SIG-M5 treated with dmso at 0.1 percent for 504 hours (cell line): ENCODE data around the gene NPAS2.

Source experiments
- DNase-seq: peaks from one replicate; lab custom pipeline; 2025; ENCODE audit not compliant: unreplicated experiment; lab: John Stamatoyannopoulos, UW

Gene NPAS2

GRCh38 chr2:100820523-100821254 is 750 bp downstream of the NPAS2 start:
- no peak for DNase-seq

- no peak for DNase-seq
These were observed 1.4 kb downstream of the NPAS2 start for GRCh38 chr2:100821255-100821910.

DNA sequence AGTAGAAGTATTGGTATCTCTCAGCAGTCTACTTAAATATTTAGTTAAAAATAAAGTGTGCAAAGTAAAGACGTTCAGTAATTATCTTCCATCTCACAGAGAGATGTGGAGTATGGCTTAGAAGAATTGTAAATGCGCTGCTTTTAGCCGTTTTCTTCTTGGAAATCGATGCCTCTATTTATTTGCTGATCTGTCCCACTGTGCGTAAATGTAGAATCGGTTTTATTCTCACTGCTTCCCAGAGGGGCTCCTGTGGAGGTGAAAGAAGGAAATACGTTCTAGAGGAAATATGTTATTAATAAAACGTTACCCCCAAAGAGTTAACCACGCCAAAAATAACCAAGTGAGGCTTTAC is 1.9 kb downstream of the NPAS2 start:
- DNase-seq, result no peak

GRCh38 chr2:100822587-100823248 is 2.8 kb downstream of the NPAS2 start:
- no peak for DNase-seq

DNA sequence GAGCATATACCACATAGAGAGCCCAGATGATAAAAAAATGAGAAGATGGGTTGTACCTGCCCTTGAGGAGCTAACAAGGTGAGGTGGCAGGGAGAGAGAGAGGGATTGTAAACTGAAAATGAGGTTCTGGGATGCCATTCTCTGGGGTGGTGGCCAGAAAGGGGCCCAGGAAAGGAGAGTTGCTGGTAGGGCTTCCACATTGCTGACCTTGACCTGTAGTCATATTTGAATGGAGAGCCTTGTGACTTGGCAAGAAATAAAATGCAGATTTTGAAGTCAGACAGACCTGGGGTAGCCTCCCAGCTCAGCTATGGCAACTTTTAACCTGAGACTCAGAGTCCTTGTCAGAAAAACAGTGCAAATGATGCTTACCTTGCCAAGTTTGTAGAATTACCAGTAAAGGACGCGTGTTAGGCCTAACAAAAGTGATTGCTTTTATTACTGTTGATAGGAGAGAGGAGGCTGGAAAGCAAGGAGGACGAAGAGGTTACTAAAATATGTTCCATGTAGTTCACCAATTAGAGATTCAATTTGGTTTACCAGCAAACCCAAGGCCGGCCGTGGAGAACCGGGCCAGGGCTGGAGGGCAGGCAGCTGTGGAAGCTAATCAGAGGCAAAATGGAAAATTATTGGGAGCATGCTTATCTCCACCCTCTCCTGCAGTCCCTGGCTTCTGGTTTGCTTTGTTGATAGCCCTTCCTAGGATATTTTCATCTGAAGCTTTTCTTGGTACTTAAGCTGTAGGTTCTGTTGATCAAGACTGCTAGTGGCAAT is 3.9 kb downstream of the NPAS2 start:
- DNase-seq, result no peak

DNA sequence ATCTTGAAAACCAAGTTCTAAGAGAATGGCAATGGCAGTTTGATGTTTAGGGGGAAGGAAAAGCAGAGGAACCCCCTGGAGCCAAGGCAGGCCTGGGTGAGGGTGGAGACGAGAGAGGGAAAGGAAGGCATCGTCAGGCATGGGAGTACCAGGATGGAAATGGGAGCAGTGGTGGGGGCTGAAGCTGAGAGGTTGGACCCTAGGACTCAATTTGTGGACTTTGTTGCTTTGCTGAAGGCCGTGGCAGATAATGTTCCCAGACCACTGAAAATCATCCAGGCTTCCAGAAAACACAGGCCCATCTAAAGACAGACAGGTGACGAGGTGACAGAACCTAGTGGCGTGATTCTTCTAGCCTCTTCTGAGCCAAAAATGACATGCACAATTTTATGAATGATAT is 4.9 kb downstream of the NPAS2 start:
- no peak for DNase-seq

GRCh38 chr2:100826494-100826893 is 6.6 kb downstream of the NPAS2 start:
- no peak for DNase-seq

DNA sequence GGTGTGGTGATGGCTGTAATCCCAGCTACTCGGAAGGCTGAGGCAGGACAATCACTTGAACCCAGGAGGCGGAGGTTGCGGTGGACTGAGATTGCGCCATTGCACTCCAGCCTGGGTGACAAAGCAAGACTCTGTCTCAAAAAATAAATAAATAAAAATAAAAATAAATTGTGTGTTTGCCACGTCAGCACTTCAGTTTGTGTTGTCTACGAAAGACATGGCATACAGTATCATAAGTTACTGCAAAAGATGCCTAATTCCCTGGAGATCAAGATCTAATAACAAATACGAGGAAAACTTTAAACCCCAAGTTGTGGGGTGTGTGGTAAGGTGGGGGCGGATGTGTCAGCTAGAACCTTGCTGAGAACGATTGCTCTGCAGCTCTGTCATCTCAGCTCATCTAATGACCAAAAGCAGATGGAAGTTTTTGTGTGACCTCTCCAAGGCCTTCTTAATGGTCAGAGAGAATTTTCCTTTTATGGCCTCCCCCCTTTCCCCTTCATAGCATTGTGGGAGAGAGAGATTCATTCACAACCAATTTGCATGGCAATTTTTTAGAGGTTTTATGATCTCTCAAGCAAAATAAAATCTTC is 11.3 kb downstream of the NPAS2 start:
- DNase-seq, result no peak

DNA sequence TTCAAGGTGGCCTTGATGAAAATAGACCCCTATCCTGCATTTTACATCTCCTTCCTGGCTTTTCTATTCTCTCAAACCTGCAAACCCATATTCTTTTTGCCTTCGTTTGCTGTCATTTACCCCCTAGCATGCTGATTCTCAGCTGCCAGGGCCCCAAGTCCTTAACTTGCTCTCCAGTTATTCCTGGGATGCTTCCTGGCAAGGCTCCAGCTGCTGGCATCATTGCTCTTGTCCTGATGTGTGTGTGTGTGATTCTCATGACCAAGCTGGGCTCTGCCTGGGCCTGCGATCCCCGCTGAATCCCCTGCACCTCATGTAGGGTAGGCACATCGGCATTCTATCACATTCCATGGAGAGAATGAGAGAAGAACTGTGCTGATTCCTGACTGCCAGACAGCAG is 11.9 kb downstream of the NPAS2 start:
- DNase-seq, result no peak

DNA sequence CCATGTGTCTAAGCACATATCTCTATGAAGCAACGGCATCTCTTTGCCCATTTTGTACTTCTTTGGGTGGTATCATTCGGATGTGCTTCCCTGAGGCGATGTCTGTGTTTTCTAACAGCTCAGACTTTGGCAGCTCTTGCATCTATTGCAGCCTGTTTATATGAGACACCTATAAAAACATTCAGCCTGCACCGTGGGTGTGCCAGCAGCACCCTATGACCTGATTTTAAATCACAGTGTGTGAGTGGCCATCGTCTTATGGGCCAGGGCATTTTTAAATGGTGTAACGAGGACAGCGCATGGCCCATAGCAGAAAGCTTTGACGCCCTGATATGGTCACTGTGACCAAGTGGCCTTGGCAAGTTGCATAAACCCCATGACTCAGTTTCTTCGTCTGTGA is 12.9 kb downstream of the NPAS2 start:
- DNase-seq, result no peak

DNA sequence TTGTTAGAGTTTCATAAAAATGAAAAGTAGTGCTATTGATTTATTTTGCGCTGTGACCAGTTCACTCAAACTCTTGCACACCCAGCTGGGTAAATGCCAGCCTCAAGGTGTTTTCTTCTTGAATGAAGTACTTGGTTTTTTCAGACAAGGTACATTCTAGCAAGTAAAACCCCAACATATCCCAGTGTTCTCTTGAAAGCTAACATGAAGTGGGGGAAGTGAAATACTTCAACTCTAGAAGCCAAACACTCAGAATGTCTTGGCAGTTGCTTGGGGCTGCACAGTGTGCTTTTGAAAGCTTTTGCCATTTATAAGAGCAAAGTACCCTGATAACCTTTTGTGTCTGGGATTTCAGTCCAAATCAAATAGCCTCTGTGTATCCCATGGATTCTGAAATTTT is 13.4 kb downstream of the NPAS2 start:
- no peak for DNase-seq

GRCh38 chr2:100834221-100834620 is 14.3 kb downstream of the NPAS2 start:
- no peak for DNase-seq

GRCh38 chr2:100835006-100835659 is 15.2 kb downstream of the NPAS2 start:
- DNase-seq, result no peak

GRCh38 chr2:100840519-100840918 is 20.6 kb downstream of the NPAS2 start:
- DNase-seq, result no peak

- no peak for DNase-seq
These were observed 22.4 kb downstream of the NPAS2 start for GRCh38 chr2:100842241-100842922.

DNA sequence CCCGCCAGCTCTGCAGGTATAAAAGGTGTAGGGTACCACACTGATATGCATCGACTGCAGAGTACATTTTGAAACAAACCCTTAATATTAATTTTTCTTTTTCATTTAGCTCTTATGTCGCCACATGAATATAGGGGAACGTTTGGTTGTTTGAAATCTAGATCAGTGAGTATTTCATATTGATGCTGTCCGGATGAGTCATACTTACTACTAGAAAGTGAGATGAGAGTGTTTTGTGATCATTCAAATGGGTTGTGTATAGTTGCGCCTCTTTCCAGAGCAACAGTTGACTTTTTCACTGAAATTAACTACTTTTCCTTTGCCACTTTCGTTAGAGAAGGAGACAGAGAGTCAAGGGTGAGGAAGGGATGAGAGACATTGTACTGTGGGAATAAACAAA is 24.6 kb downstream of the NPAS2 start:
- DNase-seq, result no peak

- DNase-seq, result no peak
These were observed 25.4 kb downstream of the NPAS2 start for GRCh38 chr2:100845141-100845991.

DNA sequence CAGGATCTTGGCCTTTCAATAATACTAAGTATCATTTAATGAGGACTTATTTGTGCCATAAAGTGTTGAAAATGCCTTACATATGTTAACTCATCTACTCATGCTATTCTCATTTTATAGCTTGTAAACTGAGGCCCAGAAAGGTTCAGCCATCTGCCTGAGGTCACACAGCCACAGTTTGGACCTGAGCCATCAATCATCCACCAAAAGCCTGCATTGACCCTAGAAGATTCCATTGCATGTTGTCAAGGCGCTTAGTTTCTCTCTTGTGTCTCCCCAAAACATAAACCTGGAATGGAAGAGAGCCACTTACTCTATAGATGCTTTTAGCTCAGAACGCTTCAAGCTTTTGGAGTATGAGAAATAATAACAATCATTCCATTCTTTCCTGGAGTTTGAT is 26.8 kb downstream of the NPAS2 start:
- DNase-seq, result no peak

DNA sequence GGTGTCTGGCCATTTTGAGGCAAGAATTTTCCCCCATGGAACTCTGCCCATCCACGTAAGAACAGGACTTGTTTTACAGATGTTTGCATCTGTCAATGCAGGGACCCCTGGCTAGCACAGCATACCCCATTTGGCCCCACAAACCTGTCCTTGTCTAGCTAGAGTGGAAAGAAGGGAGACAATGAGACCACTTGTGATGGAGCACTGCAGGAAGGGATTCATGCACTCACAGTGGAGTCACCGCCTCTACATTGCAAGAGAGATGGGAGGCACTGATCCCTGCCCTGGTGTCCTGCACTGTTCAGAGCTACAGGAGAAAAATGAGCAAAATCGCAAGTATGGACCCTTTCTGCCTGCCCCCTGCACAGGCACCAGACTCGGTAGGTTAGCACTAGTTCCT is 32.5 kb downstream of the NPAS2 start:
- DNase-seq, result no peak
